Central memory CD8-positive, alpha-beta T cell (primary cell): ENCODE measurements around the gene NFATC3.
A peak's percentile ranks its signal among the peaks of the same experiment; 100 is the strongest.
"Not testable (repeated sequence)": the region's sequence is repeated elsewhere in the genome, so short reads cannot be mapped to it uniquely, and the experiment has no call there.

Experiments
- ATAC-seq: fragments of 150-1000 bp; cut with Tn5 transposase; replicated peaks from 2 replicates; pipeline ENCODE4 v1.10.0; 2022; ENCODE audit warnings: mild to moderate bottlenecking, moderate FRiP score, moderate number of reproducible peaks; ENCODE audit not compliant: poor library complexity, severe bottlenecking; ENCODE audit errors: extremely low read depth
- DNase-seq, 2 donors: peaks; one replicate each; pipeline ENCODE4 v3.0.0; 2021; ENCODE audit warnings: low spot score in 2 of 2
- H3K27ac Mint-ChIP-seq: one replicate; pipeline ENCODE4 v1.8.0; 2022; ENCODE audit warnings: low read depth, mild to moderate bottlenecking, moderate library complexity, mixed read lengths
- H3K27me3 Mint-ChIP-seq: one replicate; pipeline ENCODE4 v1.8.0; 2022; ENCODE audit warnings: mixed read lengths
- H3K36me3 Mint-ChIP-seq: one replicate; pipeline ENCODE4 v1.8.0; 2022; ENCODE audit warnings: mild to moderate bottlenecking, moderate library complexity, mixed read lengths; ENCODE audit not compliant: insufficient read depth
- H3K4me1 Mint-ChIP-seq: one replicate; pipeline ENCODE4 v1.8.0; 2022; ENCODE audit warnings: mixed read lengths
- H3K4me3 Mint-ChIP-seq: one replicate; pipeline ENCODE4 v1.8.0; 2022; ENCODE audit warnings: mild to moderate bottlenecking, moderate library complexity, mixed read lengths
- H3K9me3 Mint-ChIP-seq: one replicate; pipeline ENCODE4 v1.8.0; 2022; ENCODE audit warnings: mixed read lengths

NFATC3 gene

GRCh38 chr16:68147444-68147843, 62.3 kb downstream of the NFATC3 start:
- no peaks in the 10 kb centered on the region for H3K27me3 Mint-ChIP-seq
- no peaks in the 10 kb centered on the region for H3K9me3 Mint-ChIP-seq
- no peak for DNase-seq
- H3K4me3 Mint-ChIP-seq, result no peak overlapping the region
- no peak for ATAC-seq
- H3K36me3 Mint-ChIP-seq, result peaks cover 41% of the 10 kb centered on the region
- peak overlapping the region; percentile 68 for H3K27ac Mint-ChIP-seq
- H3K4me1 Mint-ChIP-seq, result peaks cover 50% of the 10 kb centered on the region

- DNase-seq (no peak), ATAC-seq (no peak)
- no peak overlapping the region for H3K27ac Mint-ChIP-seq
- peaks cover 53% of the 10 kb centered on the region for H3K4me1 Mint-ChIP-seq
- no peak overlapping the region for H3K4me3 Mint-ChIP-seq
- H3K27me3 Mint-ChIP-seq, result no peaks in the 10 kb centered on the region
- peaks cover 32% of the 10 kb centered on the region for H3K36me3 Mint-ChIP-seq
- H3K9me3 Mint-ChIP-seq, result no peaks in the 10 kb centered on the region
These were observed 64.4 kb downstream of the NFATC3 start for GRCh38 chr16:68149596-68149995.

GRCh38 chr16:68155425-68155824, 70.3 kb downstream of the NFATC3 start:
- Mint-ChIP-seq H3K9me3 (no peaks in the 10 kb centered on the region), H3K27me3 (no peaks in the 10 kb centered on the region), H3K36me3 (peaks cover 30% of the 10 kb centered on the region), H3K4me3 (no peak overlapping the region), H3K27ac (peak overlapping the region; percentile 37), H3K4me1 (peaks cover 47% of the 10 kb centered on the region)
- ATAC-seq, result no peak
- no peak for DNase-seq

- Mint-ChIP-seq H3K4me3 (no peak overlapping the region), H3K36me3 (peaks cover 54% of the 10 kb centered on the region)
These were observed 77.2 kb downstream of the NFATC3 start for GRCh38 chr16:68162413-68162812.

GRCh38 chr16:68163275-68163674, 78.1 kb downstream of the NFATC3 start:
- not testable (repeated sequence) for ATAC-seq, H3K27me3 Mint-ChIP-seq, H3K4me3 Mint-ChIP-seq, H3K27ac Mint-ChIP-seq, DNase-seq, H3K9me3 Mint-ChIP-seq, H3K4me1 Mint-ChIP-seq
- H3K36me3 Mint-ChIP-seq, result peaks cover 57% of the 10 kb centered on the region

More at GRCh38 chr16:68162413-68162812, 77.2 kb downstream of the NFATC3 start:
- Mint-ChIP-seq H3K27ac (peak overlapping the region; percentile 62), H3K27me3 (no peaks in the 10 kb centered on the region), H3K4me1 (peaks cover 6% of the 10 kb centered on the region), H3K9me3 (no peaks in the 10 kb centered on the region)
- no peak for ATAC-seq
- no peak for DNase-seq

- no peak for ATAC-seq
- Mint-ChIP-seq H3K27ac (no peak overlapping the region), H3K4me3 (no peak overlapping the region)
These were observed 81.1 kb downstream of the NFATC3 start for GRCh38 chr16:68166264-68166663.

GRCh38 chr16:68179196-68179795, 94.1 kb downstream of the NFATC3 start:
- H3K27me3 Mint-ChIP-seq, result no peaks in the 10 kb centered on the region
- peak overlapping the region; percentile 82 for H3K27ac Mint-ChIP-seq
- H3K4me3 Mint-ChIP-seq, result no peak overlapping the region
- no peak for ATAC-seq
- H3K36me3 Mint-ChIP-seq, result peaks cover 71% of the 10 kb centered on the region
- DNase-seq, result no peak
- peaks cover 15% of the 10 kb centered on the region for H3K4me1 Mint-ChIP-seq
- no peaks in the 10 kb centered on the region for H3K9me3 Mint-ChIP-seq

More at GRCh38 chr16:68166264-68166663, 81.1 kb downstream of the NFATC3 start:
- no peaks in the 10 kb centered on the region for H3K27me3 Mint-ChIP-seq
- H3K9me3 Mint-ChIP-seq, result no peaks in the 10 kb centered on the region
- no peak for DNase-seq
- H3K36me3 Mint-ChIP-seq, result peaks cover 60% of the 10 kb centered on the region
- H3K4me1 Mint-ChIP-seq, result no peaks in the 10 kb centered on the region

- DNase-seq (no peak), ATAC-seq (no peak)
- H3K27me3 Mint-ChIP-seq, result no peaks in the 10 kb centered on the region
- no peak overlapping the region for H3K27ac Mint-ChIP-seq
- peaks cover 71% of the 10 kb centered on the region for H3K36me3 Mint-ChIP-seq
- no peaks in the 10 kb centered on the region for H3K9me3 Mint-ChIP-seq
- H3K4me3 Mint-ChIP-seq, result no peak overlapping the region
- peaks cover 15% of the 10 kb centered on the region for H3K4me1 Mint-ChIP-seq
These were observed 94.7 kb downstream of the NFATC3 start for GRCh38 chr16:68179855-68180254.

- Mint-ChIP-seq H3K27ac (no peak overlapping the region), H3K4me1 (peaks cover 7% of the 10 kb centered on the region), H3K36me3 (peaks cover 68% of the 10 kb centered on the region), H3K27me3 (no peaks in the 10 kb centered on the region), H3K9me3 (no peaks in the 10 kb centered on the region), H3K4me3 (no peak overlapping the region)
- DNase-seq (no peak), ATAC-seq (no peak)
These were observed 97.9 kb downstream of the NFATC3 start for GRCh38 chr16:68183046-68183445.

GRCh38 chr16:68186877-68187276, 101.7 kb downstream of the NFATC3 start:
- ATAC-seq (no peak), DNase-seq (no peak)
- Mint-ChIP-seq H3K4me3 (no peak overlapping the region), H3K36me3 (peaks cover 62% of the 10 kb centered on the region), H3K9me3 (no peaks in the 10 kb centered on the region), H3K27me3 (no peaks in the 10 kb centered on the region), H3K4me1 (peaks cover 6% of the 10 kb centered on the region), H3K27ac (no peak overlapping the region)

GRCh38 chr16:68187505-68187904, 102.3 kb downstream of the NFATC3 start:
- no peak overlapping the region for H3K4me3 Mint-ChIP-seq
- H3K27ac Mint-ChIP-seq, result no peak overlapping the region
- peaks cover 61% of the 10 kb centered on the region for H3K36me3 Mint-ChIP-seq
- H3K4me1 Mint-ChIP-seq, result peaks cover 6% of the 10 kb centered on the region
- ATAC-seq (no peak), DNase-seq (no peak)
- H3K9me3 Mint-ChIP-seq, result no peaks in the 10 kb centered on the region
- H3K27me3 Mint-ChIP-seq, result no peaks in the 10 kb centered on the region

- no peaks in the 10 kb centered on the region for H3K9me3 Mint-ChIP-seq
- H3K27me3 Mint-ChIP-seq, result no peaks in the 10 kb centered on the region
- H3K36me3 Mint-ChIP-seq, result peaks cover 60% of the 10 kb centered on the region
- peaks cover 6% of the 10 kb centered on the region for H3K4me1 Mint-ChIP-seq
- DNase-seq, result no peak
- no peak overlapping the region for H3K27ac Mint-ChIP-seq
- no peak overlapping the region for H3K4me3 Mint-ChIP-seq
- ATAC-seq, result no peak
These were observed 103.0 kb downstream of the NFATC3 start for GRCh38 chr16:68188170-68188569.

- H3K4me1 Mint-ChIP-seq, result peaks cover 6% of the 10 kb centered on the region
- peaks cover 52% of the 10 kb centered on the region for H3K36me3 Mint-ChIP-seq
- ATAC-seq, result no peak
These were observed 104.9 kb downstream of the NFATC3 start for GRCh38 chr16:68190081-68190480.

More at GRCh38 chr16:68190081-68190480, 104.9 kb downstream of the NFATC3 start:
- DNase-seq, result no peak
- Mint-ChIP-seq H3K27me3 (no peaks in the 10 kb centered on the region), H3K27ac (peak overlapping the region; percentile 30), H3K9me3 (no peaks in the 10 kb centered on the region), H3K4me3 (no peak overlapping the region)
